Fibroblast of skin of scalp (primary cell): Measurements from ENCODE around the gene COQ7.
A peak's percentile ranks its signal among the peaks of the same experiment; 100 is the strongest.

Source experiments
- DNase-seq: peaks from one replicate; pipeline ENCODE4 v3.0.0-alpha.2; 2013

COQ7 gene

GRCh38 chr16:19086322-19087199 is 19.1 kb downstream of the COQ7 start:
- DNase-seq, result peak; percentile 93

- DNase-seq, result no peak
Measured at GRCh38 chr16:19088341-19088916, 21.0 kb downstream of the COQ7 start.

- DNase-seq, result no peak
Measured at GRCh38 chr16:19089410-19089955, 22.1 kb downstream of the COQ7 start.

GRCh38 chr16:19090916-19091315 is 23.5 kb downstream of the COQ7 start:
- no peak for DNase-seq

- no peak for DNase-seq
Measured at GRCh38 chr16:19092653-19093410, 25.4 kb downstream of the COQ7 start.

- no peak for DNase-seq
Measured at GRCh38 chr16:19093631-19094541, 26.5 kb downstream of the COQ7 start.

- no peak for DNase-seq
Measured at GRCh38 chr16:19094542-19095365, 27.3 kb downstream of the COQ7 start.

GRCh38 chr16:19095654-19096053 is 28.2 kb downstream of the COQ7 start:
- no peak for DNase-seq

- no peak for DNase-seq
Measured at GRCh38 chr16:19098173-19098572, 30.8 kb downstream of the COQ7 start.

GRCh38 chr16:19102187-19102872 is 34.9 kb downstream of the COQ7 start:
- DNase-seq, result peak; percentile 34

- DNase-seq, result no peak
Measured at GRCh38 chr16:19104607-19105006, 37.2 kb downstream of the COQ7 start.

GRCh38 chr16:19105131-19105530 is 37.7 kb downstream of the COQ7 start:
- no peak for DNase-seq

GRCh38 chr16:19105891-19106624 is 38.6 kb downstream of the COQ7 start:
- peak; percentile 57 for DNase-seq

- no peak for DNase-seq
Measured at GRCh38 chr16:19106625-19107020, 39.2 kb downstream of the COQ7 start.

GRCh38 chr16:19108409-19109287 is 41.2 kb downstream of the COQ7 start:
- DNase-seq, result no peak

- no peak for DNase-seq
Measured at GRCh38 chr16:19109288-19109664, 41.9 kb downstream of the COQ7 start.

GRCh38 chr16:19110537-19111360 is 43.3 kb downstream of the COQ7 start:
- no peak for DNase-seq

- DNase-seq, result no peak
Measured at GRCh38 chr16:19112099-19112407, 44.6 kb downstream of the COQ7 start.
